ENCODE data around the gene GDF2. TPM values are rescaled to one million over a fixed set of nuclear protein-coding genes. Genes with fewer than 3 reads are reported as not detected.

Gene GDF2
- polyA plus RNA-seq, 1 experiment: not detected

DNA sequence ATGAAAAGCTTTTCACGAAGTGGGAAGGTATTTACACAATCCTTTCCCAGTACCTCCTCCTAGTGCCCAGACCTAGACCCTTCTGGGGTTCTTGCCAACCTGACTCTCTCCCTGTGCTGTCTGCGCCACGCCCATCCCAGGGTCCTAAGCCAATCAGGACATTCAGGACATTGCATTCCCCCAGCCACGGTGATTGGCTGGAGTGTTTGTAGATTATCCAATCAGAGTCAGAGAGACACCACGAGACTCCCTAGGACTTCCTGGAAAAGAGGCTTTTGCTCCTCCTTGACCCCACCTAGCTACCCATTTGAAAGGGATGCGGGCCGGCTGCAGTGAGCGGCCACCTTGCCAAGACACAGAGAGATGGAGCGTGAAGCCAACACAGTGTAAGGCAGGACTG lies 3.5 kb upstream of the GDF2 start:
- H3K9me3 ChIP-seq (ENCODE audit: control insufficient read depth, insufficient read depth, low read length): no peaks in the 10 kb centered on the region
- no peak overlapping the region for H3K4me3 ChIP-seq (ENCODE audit: low read depth, low read length)
- CTCF ChIA-PET: interaction anchor here (0.5 to 1.2 kb wide), 2 partner anchors 22 to 323 kb away, joined by 3 to 4 read pairs; no protein-coding TSS in a partner anchor
- POLR2A ChIA-PET: no interaction called here
- TF ChIP-seq, protein P1, sequence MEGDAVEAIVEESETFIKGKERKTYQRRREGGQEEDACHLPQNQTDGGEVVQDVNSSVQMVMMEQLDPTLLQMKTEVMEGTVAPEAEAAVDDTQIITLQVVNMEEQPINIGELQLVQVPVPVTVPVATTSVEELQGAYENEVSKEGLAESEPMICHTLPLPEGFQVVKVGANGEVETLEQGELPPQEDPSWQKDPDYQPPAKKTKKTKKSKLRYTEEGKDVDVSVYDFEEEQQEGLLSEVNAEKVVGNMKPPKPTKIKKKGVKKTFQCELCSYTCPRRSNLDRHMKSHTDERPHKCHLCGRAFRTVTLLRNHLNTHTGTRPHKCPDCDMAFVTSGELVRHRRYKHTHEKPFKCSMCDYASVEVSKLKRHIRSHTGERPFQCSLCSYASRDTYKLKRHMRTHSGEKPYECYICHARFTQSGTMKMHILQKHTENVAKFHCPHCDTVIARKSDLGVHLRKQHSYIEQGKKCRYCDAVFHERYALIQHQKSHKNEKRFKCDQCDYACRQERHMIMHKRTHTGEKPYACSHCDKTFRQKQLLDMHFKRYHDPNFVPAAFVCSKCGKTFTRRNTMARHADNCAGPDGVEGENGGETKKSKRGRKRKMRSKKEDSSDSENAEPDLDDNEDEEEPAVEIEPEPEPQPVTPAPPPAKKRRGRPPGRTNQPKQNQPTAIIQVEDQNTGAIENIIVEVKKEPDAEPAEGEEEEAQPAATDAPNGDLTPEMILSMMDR (IDR thresholded peaks at IDR 0.05; ENCODE audit: low read depth, low read length): no peak
- H3K27me3 ChIP-seq (ENCODE audit: control insufficient read depth, insufficient read depth, low read length): peaks cover 38% of the 10 kb centered on the region
- DNase-seq (ENCODE audit: low read depth, low spot score): no peak
- H3K27ac ChIP-seq (ENCODE audit: low read depth, low read length): no peak overlapping the region

DNA sequence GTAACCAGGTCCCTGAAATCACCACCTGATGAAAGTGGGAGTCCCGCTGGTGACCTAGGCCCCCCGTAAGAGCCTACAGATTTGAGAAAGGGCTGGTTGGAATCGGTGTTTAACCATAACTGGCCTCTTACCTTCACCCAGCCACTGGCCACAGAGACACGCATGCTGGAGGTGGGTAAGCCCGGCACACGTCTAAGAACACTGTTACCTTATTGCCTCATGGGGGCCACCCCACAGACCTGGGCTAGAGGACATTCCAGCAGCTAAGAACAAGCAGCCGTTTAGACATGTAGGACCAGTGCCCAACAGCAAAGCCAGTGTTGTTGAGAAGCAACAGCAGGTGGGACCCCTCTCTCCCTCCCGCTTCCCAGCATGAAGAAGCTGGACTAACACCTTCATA lies 2.5 kb upstream of the GDF2 start:
- POLR2A ChIA-PET: no interaction called here
- DNase-seq (ENCODE audit: low read depth, low spot score): no peak
- Histone ChIP-seq H3K9me3 (ENCODE audit: control insufficient read depth, insufficient read depth, low read length) (no peaks in the 10 kb centered on the region), H3K27ac (ENCODE audit: low read depth, low read length) (no peak overlapping the region), H3K27me3 (ENCODE audit: control insufficient read depth, insufficient read depth, low read length) (peaks cover 35% of the 10 kb centered on the region), H3K4me3 (ENCODE audit: low read depth, low read length) (no peak overlapping the region)
- TF ChIP-seq, protein P1 (IDR thresholded peaks at IDR 0.05; ENCODE audit: low read depth, low read length): no peak
- CTCF ChIA-PET: interaction anchor here (1.4 kb wide), 1 partner anchor 295 kb away, joined by 3 read pairs; no protein-coding TSS in a partner anchor

DNA sequence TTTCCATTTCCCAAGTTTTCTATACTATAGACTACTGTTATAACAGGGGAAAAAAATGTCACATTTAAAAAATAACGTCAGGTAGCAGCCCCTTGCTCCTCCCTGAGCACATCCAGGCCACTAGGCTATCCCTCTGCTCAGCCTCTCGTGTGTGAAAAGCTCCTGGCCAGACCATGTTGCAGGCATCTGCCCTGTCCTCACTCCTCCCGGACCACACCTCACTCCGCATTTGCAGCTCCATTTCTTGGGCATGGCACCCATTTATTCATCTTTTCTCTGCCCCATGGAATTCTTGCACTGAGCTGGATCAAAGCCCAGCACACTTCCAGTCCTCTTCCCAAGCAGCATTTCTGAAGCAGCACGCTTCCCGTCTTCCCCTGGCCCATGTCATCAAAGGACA lies 1.4 kb upstream of the GDF2 start:
- POLR2A ChIA-PET: no interaction called here
- CTCF ChIA-PET: interaction anchor here (1.4 kb wide), 1 partner anchor 296 kb away, joined by 3 read pairs; no protein-coding TSS in a partner anchor

DNA sequence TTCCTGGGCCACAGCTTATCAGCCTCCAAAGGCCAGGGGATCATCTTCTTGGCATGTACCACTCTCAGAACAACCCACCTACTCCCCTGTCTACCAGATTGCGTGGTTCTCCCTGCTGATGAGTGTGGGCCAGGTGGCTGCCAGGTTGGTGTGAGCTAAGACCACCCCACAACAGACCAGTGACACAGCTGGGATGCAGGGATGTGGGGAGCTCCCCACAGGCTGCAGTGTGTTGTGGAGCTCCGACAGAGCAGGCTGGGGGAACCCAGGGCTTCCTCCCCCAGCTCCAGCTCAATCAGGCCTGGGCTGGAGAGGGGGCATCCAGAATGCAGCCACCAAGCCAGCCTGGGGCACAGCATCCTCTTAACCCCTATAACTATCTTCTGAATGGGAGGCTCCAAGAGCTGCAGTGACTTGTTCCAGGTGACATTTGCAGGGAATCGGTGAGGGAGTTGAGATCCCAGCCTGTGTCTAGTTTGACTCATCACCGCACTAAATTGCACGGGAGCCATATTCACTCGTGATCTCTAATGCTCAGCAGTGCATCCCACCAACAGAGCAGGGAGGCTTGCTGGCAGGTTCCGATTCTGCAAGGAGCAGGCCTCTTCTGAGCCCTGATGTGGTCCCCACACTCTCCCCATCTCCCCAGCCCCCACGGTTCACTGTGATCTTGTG lies 596 bp upstream of the GDF2 start:
- Histone ChIP-seq H3K4me3 (ENCODE audit: low read depth, low read length) (no peak overlapping the region), H3K27ac (ENCODE audit: low read depth, low read length) (no peak overlapping the region), H3K27me3 (ENCODE audit: control insufficient read depth, insufficient read depth, low read length) (peaks cover 35% of the 10 kb centered on the region), H3K9me3 (ENCODE audit: control insufficient read depth, insufficient read depth, low read length) (no peaks in the 10 kb centered on the region)
- TF ChIP-seq, protein P1 (IDR thresholded peaks at IDR 0.05; ENCODE audit: low read depth, low read length): no peak
- DNase-seq (ENCODE audit: low read depth, low spot score): no peak
- ChIA-PET POLR2A (no interaction called here), CTCF (no interaction called here)

More for the DNA sequence above, 1.4 kb upstream of the GDF2 start:
- Histone ChIP-seq H3K4me3 (ENCODE audit: low read depth, low read length) (no peak overlapping the region), H3K9me3 (ENCODE audit: control insufficient read depth, insufficient read depth, low read length) (no peaks in the 10 kb centered on the region), H3K27ac (ENCODE audit: low read depth, low read length) (no peak overlapping the region), H3K27me3 (ENCODE audit: control insufficient read depth, insufficient read depth, low read length) (peaks cover 35% of the 10 kb centered on the region)
- TF ChIP-seq, protein P1 (IDR thresholded peaks at IDR 0.05; ENCODE audit: low read depth, low read length): no peak
- DNase-seq (ENCODE audit: low read depth, low spot score): no peak

GRCh38 chr10:47323087-47323486 lies 833 bp downstream of the GDF2 start:
- peaks cover 33% of the 10 kb centered on the region for H3K27me3 ChIP-seq (ENCODE audit: control insufficient read depth, insufficient read depth, low read length)
- ChIA-PET CTCF (interaction anchor here (0.9 to 1.5 kb wide), 3 partner anchors 11 to 328 kb away, joined by 3 to 7 read pairs (median 4); no protein-coding TSS in a partner anchor), POLR2A (no interaction called here)
- no peak overlapping the region for H3K27ac ChIP-seq (ENCODE audit: low read depth, low read length)
- H3K4me3 ChIP-seq (ENCODE audit: low read depth, low read length): no peak overlapping the region
- H3K9me3 ChIP-seq (ENCODE audit: control insufficient read depth, insufficient read depth, low read length): no peaks in the 10 kb centered on the region
- no peak for DNase-seq (ENCODE audit: low read depth, low spot score)
- TF ChIP-seq, protein P1 (IDR thresholded peaks at IDR 0.05; ENCODE audit: low read depth, low read length): no peak

Measured in AG04450 (cell line).